GM21447 (cell line): ENCODE data around the gene UBASH3A.

ENCODE experiments used
- ATAC-seq: cut with Tn5 transposase; IDR thresholded peaks from one replicate; pipeline ENCODE4 v1.9.1; 2021; ENCODE audit not compliant: unreplicated experiment

Gene UBASH3A

DNA sequence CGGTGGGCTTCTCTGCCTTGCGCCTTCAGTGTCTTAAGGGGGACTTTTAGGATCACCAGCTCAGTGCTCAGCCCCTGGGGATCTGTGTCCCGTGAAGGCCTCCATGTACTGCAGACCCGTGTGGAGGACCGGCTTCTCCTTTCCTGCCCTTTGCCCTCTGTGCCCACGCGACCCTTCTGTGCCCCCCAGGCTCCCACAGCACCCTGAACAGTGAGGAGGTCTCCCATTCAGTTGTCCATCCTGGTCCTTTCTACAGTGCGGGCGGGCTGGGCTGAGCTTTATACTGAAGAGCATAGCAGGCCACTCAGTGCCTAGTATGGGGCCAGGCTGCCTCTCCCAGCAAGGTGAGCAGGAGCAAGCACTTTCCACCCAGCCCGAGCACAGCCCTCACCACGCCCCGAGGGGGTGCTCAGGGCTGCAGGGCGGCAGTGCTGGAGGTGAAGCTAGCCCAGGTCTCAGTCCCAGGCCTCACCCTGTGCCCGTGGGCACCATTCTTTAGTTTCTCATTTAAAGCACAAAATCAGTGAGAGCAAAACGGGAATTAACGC is 29.7 kb upstream of the UBASH3A start:
- no peak for ATAC-seq

DNA sequence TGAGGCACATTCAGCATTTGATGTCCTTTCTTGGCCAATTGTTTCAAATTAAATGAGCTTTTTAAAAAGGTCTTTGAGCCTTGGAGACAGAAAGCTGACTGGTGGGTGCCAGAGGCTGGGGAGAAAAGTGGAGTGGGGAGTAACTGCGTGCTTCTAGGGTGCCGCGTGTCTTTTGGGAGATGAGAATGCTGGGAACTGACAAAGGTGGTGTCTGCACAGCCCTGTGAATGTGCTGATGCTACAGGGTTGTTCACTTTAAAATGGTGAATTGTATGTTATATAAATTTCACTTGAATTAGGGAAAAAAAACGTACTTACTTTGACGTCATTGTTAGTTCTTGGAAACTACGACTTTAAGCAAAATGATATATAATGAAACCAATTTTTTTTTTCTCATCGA is 29.2 kb upstream of the UBASH3A start:
- no peak for ATAC-seq

DNA sequence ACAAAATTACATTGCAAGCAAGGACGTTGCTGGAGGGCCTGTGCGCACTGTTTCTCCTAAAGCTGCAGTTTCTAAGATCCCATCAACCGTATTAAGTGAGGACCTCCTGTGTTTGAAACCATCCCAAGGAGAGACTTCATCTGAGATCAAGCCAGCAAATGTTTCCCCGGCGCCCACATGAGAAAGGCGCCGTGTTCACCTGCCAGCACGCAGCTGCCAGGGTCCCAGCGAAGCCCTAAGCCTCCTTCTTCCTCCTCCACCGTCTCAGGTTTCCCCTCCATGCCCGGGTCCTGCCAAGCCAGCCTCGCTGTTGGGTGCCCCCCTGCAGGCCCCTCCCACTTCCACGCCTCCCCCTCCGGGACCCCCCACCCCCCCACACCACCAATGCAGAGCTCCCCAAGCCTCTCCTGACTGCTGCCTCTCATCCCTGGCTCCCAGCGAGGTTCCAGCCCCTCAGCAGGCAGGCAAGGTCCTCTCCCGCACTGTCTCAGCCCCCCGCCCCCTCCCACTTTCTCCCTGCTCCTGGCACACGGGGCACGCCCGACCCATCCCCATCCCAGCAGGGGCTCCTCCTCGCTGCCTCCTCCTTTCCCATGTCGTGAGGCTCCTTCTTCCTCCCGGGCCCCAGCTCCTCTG is 28.7 kb upstream of the UBASH3A start:
- no peak for ATAC-seq

DNA sequence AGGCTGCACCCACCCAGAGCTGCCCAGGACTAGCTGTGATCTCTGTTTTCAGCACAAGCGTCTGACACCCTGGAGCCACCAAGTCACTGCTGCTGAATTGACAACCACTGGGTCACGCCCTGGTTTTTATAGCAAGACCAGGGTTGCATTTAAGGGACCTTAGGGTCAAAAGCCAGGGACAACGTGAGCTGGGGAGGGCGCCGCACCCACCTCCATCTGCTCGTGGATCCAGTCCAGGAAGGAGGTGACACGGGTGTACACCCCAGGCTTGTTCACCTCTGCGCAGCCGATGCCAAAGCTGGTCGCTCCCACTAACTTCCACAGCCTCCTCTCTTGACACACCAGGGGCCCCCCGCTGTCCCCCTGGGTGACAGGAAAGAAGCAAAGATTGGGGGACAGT is 28.2 kb upstream of the UBASH3A start:
- ATAC-seq = no peak

- no peak for ATAC-seq
These were observed 27.8 kb upstream of the UBASH3A start for GRCh38 chr21:42375966-42376337.

- ATAC-seq = no peak
These were observed 27.2 kb upstream of the UBASH3A start for GRCh38 chr21:42376338-42376982.

DNA sequence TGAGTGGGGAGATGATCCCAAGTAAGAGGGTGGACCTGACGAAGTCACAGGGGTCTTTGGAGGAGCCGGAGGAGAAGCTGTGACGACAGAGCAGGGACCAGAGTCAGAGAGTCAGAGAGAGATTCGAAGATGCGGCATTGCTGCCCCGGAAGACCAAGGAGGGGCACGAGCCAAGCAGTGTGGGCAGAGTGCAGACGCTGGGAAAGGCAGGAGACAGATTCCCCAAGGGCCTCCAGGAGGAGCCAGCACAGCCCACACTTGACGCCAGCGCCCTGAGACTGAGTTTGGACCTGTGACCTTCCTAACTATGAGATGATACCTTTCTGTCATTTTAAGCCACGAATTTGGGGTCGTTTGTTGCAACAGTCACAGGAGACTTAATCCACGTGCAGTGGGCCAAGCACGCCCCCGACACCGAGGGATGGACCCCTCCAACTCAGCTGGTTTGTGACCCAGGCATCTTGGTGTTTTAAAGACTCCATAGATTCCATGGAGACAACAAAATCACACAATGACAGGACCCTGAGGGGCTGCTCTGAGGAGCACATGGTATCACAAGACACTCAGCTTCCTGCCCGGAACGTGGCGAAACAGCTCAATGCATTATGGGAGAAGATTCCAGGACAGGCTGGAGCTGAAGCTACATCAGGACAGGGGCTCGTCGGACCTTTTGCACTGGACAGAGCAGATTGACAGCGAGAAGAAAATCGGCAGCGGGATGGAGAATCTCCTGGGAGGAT is 26.3 kb upstream of the UBASH3A start:
- ATAC-seq = no peak

DNA sequence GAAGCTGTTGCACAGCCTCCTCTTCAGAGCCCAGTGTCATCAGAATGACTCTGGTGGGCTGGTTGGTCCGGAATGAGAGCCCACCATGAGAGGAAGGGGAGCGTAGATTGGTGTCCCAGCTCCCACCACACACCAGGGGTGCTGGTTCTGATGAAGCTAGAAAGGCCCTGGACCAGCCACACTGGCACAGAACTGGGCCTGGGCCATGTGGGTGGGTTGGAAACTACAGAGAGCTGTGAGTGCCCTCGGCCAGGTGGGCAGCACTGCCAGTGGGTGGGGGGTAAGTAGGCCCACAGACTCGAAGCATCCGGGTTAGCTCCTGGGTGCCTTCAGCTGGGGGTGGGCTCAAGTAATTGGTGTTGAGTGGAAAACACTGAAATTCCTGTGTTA is 25.8 kb upstream of the UBASH3A start:
- no peak for ATAC-seq

DNA sequence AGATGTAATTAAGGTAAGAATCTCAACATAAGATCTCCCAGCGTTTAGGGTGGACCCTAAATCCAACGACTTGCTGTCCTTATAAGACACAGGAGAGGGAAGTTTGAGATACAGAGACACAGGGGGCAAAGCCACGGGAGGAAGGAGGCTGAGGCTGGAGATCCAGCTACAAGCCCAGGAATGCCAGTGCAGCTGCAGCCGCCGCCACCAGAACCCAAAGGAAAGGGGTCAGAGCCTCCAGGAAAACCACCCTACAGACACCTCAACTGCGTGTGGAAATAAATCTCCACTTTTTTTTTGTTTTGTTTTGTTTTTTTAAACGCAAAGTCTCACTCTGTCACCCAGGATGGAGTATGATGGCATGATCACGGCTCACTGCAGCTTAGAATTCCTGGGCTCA is 25.3 kb upstream of the UBASH3A start:
- no peak for ATAC-seq

DNA sequence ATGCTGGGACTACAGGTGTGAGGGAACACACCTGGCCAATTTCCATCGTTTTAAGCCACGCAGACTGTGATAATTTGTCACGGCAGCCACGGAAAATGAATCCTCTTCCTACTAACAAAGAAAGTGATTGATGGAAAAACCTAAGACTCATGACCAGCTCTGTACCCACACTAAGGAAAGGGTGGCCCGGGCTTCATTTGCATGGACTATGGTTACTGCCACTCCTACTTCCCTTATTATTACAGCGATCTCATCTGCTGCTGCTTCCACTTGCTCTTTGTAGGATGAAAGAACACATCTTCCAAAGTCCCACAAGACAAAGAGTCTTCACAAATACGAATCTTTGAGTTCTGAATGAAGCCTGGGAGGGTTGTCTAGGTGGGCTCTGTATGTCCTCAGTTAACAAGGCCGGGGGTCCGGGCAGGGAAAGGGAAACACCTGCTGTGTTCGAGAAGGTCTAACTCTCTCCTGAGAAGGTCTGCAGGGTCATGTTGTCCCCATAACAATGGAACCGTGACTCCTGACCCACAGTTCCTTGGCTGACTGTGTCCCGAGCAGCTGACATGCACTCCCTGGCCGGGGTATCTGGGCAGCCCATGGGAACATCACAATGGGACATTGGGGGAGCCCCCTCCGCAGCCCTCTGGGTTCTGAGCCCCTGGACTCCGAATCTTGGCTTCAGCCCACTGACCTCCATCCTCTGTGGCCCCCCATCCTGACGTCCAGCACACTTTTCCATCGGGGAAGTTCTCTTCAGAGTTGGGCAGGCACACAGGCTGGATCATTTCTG is 24.1 kb upstream of the UBASH3A start:
- no peak for ATAC-seq

DNA sequence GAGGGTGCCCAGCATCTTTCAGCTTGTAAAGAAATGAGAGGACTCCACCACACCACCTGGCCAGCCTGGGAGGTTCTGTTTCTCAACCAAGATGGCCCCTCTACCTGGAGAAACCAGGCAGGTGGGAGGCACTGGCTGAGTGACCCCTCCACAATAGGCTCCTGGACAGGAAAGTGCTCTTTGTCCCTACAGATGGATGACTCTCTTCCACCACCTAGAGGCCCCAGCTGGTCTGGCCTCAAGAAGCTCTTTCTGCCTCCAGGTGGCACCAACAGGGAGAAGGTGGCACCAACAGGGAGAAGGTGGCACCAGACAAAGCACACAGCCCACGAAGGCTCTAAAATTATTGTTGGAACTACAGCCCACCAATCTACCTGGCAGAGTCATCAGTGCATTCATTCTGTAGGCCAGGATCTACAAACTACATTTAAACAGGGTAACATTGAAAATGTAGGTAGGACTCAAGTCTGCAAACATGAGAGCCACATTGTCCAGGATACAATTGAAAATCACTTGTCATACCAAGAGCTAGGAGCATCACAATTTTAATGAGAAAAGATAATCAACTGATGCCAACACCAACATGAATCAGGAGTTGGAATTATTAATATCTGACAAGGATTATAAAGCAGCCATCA is 22.2 kb upstream of the UBASH3A start:
- no peak for ATAC-seq

GRCh38 chr21:42382915-42383314 is 20.8 kb upstream of the UBASH3A start:
- no peak for ATAC-seq

- ATAC-seq = no peak
These were observed 20.4 kb upstream of the UBASH3A start for GRCh38 chr21:42383331-42383730.

DNA sequence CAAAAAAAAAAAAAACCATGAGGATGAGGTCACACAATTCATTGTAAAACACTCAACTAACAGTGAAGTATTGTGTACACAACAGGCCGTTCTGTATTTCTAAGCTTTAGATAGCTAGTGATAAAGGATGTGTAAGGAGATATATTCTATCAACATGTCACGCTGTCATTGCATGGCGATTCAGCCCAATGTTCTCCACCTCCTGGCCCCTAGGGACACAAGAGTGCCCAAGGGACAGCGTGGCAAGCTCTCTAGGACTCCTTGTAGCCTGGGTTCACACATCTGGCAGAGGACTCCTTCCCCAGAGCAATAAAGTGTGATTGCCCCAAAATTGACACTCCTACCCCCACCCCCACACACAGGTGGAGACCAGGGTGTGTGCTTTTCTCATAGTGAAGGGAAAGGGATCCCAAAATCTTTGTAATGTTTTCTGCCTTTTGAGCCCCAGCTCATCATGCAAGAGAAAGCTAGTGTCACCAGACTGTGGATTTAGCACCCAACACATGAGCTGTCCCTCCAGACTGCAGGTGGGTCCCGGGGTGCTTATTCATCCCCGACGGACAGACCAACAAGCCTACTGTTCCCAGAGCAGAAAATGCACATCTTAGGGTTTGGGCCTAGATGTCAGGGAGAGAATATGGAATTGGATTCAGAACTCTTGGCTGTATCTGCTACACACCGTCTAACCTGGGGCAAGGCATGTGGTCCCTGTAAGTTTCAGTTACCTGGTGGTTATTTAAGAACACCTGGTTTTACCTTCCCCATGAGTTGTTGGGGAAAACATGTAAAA is 19.4 kb upstream of the UBASH3A start:
- ATAC-seq = no peak

DNA sequence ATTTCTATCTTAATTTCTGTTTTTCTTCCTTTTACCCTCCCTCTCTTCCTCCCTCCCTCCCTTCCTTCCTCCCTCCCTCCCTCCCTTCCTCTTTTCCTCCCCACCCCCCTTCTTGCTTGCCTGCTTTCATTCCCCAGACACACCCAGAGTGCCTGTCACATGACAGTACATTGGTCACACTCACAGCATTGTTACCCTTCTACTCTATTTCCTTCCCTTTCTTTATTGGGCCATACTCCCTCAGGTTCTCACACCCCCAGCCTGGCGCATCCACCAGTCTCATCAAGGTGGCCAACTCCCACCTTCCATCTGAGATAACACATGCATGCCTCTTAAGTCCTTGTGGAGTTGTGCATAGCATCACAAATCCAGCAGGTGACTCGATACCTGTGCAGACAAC is 18.7 kb upstream of the UBASH3A start:
- ATAC-seq = no peak

DNA sequence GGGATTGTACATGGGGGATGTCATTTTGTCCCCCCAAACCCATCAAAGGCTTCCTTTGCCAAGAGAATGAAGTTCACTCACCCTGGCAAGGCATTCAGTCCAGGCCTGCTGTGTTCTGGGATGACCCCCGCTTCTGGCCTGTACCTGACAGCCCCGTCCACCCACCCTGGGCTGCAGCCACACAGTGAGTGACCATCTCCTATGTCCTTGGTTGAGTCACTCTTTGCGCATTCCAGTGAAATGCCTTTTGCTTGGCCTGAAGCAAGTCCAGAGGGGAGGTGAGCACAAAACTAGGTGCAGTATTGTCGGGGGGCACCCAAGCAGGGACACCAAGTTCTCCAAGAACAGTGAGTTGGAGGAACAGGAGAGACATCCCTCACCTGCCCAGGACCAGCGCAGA is 18.1 kb upstream of the UBASH3A start:
- ATAC-seq = no peak

GRCh38 chr21:42386034-42386591 is 17.6 kb upstream of the UBASH3A start:
- no peak for ATAC-seq

GRCh38 chr21:42387164-42387563 is 16.5 kb upstream of the UBASH3A start:
- ATAC-seq = no peak

- ATAC-seq = no peak
These were observed 15.8 kb upstream of the UBASH3A start for GRCh38 chr21:42387843-42388340.
